HG03066 (cell line): ENCODE measurements around the gene AHNAK.

Source experiments
- ATAC-seq: cut with Tn5 transposase; IDR thresholded peaks from one replicate; pipeline ENCODE4 v1.9.1; 2021; ENCODE audit warnings: low read depth; ENCODE audit not compliant: unreplicated experiment

Gene AHNAK

DNA sequence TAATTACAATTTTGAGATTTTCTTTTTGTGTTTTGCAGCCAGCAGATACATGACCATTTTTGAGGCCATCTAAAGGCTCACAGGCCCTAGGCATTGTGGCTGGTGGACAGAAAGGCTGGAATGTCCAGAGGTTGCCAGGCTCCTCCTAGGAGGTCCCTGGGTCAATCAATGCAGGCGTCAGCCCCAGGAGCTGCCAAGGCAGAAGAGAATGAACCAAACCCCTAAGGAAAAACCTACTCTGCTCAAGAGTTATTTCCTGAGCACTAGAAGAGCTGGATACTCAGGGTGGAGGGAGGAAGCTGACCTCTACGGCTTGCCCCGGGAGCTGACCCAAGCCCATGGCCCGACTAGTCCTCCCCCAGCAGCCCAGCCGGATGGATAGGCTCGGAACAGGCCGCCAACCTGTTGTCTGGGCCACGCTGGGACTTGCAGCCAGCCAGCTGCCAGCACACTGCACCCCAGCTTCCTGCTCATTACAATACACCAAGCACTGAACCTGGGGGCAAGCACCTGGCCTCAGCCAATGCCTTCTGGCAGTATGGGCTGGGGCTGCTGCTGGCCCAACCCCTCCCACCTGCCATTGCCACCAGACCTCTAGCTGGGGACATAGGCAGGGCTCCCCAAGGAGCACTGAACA lies 133.4 kb downstream of the AHNAK start:
- no peak for ATAC-seq

GRCh38 chr11:62411524-62411923 lies 135.1 kb downstream of the AHNAK start:
- no peak for ATAC-seq

- no peak for ATAC-seq
Observed at GRCh38 chr11:62410972-62411371, 135.6 kb downstream of the AHNAK start.

DNA sequence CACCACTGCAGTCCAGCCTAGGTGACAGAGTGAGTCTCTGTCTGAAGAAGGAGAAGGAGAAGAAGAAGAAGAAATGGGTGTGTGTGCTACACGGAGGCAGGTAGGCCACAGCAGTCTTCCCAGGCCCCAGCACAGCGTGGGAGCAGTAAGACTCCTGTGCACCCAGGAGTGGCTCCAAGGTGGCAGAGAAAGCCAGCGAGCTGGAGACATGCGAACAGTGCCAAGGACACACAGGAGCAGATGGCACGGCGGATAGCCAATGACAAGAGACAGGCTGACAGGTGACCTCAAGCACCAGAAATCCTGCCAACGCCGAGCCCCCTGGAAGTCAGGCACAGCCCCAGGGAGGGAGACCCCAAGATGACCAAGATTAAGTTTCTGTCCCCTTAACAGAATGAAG lies 136.8 kb downstream of the AHNAK start:
- ATAC-seq = no peak

GRCh38 chr11:62406034-62406433 lies 140.6 kb downstream of the AHNAK start:
- no peak for ATAC-seq

DNA sequence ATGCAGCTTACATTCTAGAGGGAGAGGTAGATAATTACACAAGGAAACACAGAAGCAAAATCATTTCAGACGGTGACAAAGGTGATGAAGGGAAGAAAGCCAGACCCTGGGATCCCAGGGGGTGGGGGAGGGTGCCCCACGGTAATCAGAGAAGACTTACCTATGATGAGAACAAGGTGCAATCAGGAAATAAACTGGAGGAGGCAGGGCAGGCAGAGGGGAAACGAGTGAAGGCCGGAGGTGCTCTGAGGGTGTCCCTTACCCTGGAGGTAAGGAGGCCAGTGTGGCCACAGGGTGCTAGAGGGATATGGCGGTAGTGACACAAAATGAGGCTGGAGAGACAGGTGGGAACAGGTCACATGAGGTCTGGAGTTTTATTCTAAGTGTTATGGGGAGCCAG lies 141.7 kb downstream of the AHNAK start:
- ATAC-seq = no peak

GRCh38 chr11:62404435-62404834 lies 142.2 kb downstream of the AHNAK start:
- ATAC-seq = no peak

GRCh38 chr11:62402960-62403730 lies 143.5 kb downstream of the AHNAK start:
- ATAC-seq = no peak

- ATAC-seq = no peak
Observed at GRCh38 chr11:62402226-62402959, 144.2 kb downstream of the AHNAK start.

DNA sequence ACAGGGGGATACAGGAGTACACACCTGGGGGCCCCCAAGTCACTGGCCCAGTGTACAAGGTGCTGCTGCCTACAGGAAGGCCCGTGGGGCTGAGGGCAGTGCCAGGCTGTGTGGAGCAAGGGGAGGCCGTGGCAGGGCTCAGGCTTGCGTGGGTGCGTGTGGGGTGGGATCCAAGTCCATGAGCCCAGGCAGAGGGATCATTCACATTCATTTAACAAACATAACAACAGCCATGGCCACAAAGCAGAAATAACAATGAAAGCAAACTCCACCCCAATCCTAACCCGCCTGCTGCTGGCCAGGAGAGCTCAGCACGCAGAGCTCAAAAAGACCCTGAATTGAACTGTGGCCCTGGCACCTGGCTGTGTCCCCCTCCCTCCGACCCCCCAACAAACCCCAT lies 144.8 kb downstream of the AHNAK start:
- ATAC-seq = no peak

GRCh38 chr11:62401356-62401755 lies 145.2 kb downstream of the AHNAK start:
- no peak for ATAC-seq

GRCh38 chr11:62400760-62401159 lies 145.8 kb downstream of the AHNAK start:
- no peak for ATAC-seq

- ATAC-seq = no peak
Observed at GRCh38 chr11:62400281-62400680, 146.3 kb downstream of the AHNAK start.

- no peak for ATAC-seq
Observed at GRCh38 chr11:62399878-62400266, 146.7 kb downstream of the AHNAK start.

GRCh38 chr11:62399172-62399877 lies 147.3 kb downstream of the AHNAK start:
- no peak for ATAC-seq

- no peak for ATAC-seq
Observed at GRCh38 chr11:62398011-62398994, 148.3 kb downstream of the AHNAK start.

DNA sequence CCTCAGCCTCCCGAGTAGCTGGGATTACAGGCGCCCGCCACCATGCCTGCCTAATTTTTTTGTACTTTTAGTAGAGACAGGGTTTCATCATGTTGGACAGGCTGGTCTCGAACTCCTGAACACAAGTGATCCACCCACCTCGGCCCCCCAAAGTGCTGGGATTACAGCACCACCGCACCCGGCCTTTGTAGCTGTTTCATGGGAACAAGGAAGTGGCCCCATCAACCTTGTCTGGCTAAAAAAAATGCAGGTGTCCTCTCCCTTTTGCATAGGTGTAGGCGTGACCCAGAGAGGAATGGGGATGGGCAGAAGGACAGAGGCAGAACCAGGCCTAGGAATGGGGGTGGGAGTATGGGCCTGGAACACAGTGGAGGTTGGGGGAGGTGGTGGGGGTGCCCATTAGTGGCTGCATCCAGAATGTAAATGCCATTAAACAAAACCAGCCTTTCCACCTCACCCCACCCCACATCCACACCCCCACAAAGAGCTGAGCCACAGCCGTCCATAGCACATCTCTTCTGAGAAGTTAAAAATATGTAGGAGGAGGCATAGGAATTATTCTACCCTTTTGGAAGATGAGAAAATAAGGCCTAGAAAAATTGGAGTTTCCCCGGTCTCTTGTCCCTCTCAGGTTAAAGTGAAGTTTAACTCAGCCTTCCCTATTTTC lies 150.6 kb downstream of the AHNAK start:
- no peak for ATAC-seq

DNA sequence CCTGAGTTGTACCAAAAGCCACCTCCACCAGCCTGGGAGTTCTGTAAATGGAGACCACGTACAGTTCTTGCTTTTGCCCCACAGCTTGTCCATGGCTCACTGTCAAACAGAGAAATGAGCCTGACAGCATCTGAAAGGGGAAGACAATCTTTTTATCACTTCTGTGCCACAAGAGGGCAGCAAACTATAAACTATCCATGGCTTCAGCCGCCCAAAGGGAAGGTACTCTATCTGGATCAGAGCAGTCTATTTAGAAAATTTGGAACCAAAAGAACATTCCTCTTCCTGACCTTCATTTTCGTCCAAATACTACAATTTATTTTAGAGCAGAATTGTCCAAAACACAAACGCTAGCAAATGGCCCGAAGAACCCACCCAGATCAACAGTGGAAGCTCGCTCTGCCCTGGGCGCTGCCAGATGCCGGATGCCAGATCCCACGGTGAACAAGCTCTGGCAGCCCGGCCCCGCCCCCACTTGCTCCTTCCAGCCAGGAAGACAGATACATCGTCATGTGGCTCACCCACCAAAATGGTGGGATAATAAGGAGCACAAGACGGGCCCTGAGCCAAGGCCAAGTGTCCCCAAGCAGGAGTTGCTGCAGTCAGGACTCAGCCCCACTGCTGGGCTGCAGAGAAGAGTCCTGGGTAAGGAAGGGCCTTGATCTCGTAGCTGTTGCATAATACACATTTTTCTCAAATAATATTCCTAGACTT lies 151.6 kb downstream of the AHNAK start:
- ATAC-seq = no peak

GRCh38 chr11:62393735-62394134 lies 152.9 kb downstream of the AHNAK start:
- no peak for ATAC-seq
